HEK293T (cell line): ENCODE data around the gene GTPBP1.

Source experiments
- CTCF ChIA-PET: fragments of 350-600 bp; formaldehyde crosslinking; extraction: SDS; loops from one replicate; lab custom pipeline; 2021; ENCODE audit warnings: antibody characterized with exemption, inconsistent platforms; lab: Yijun Ruan, JAX
- POLR2A ChIA-PET: fragments of 350-600 bp; formaldehyde crosslinking; extraction: SDS; loops from one replicate; lab custom pipeline; 2020; ENCODE audit warnings: antibody characterized with exemption, inconsistent platforms; lab: Yijun Ruan, JAX
- DNase-seq: peaks from one replicate; pipeline ENCODE4 v3.0.0; 2012; ENCODE audit warnings: mixed read lengths; ENCODE audit errors: extremely low spot score
- ARNT ChIP-seq: fragments of 450-650 bp; IDR thresholded peaks from 2 replicates; pipeline ENCODE4 v1.6.1; 2017; ENCODE audit warnings: mild to moderate bottlenecking
- BHLHE40 ChIP-seq: fragments of 450-650 bp; IDR thresholded peaks from 2 replicates; pipeline ENCODE4 v1.6.1; 2016; ENCODE audit warnings: mild to moderate bottlenecking, moderate library complexity, borderline replicate concordance
- CTBP1 ChIP-seq: fragments of 450-650 bp; IDR thresholded peaks from 2 replicates; pipeline ENCODE4 v1.6.1; 2016; ENCODE audit warnings: borderline replicate concordance
- ELF4 ChIP-seq: fragments of 450-650 bp; IDR thresholded peaks from 2 replicates; pipeline ENCODE4 v1.6.1; 2017; ENCODE audit warnings: antibody characterized with exemption
- FOXA1 ChIP-seq: fragments of 450-650 bp; IDR thresholded peaks from 2 replicates; pipeline ENCODE4 v1.6.1; 2016; ENCODE audit warnings: mild to moderate bottlenecking
- FOXK2 ChIP-seq: fragments of 450-650 bp; IDR thresholded peaks from 2 replicates; pipeline ENCODE4 v1.6.1; 2016; ENCODE audit warnings: mild to moderate bottlenecking
- FOXM1 ChIP-seq: fragments of 450-650 bp; IDR thresholded peaks from 2 replicates; pipeline ENCODE4 v1.6.1; 2017; ENCODE audit warnings: mild to moderate bottlenecking, borderline replicate concordance
- HDGF ChIP-seq: fragments of 450-650 bp; IDR thresholded peaks from 2 replicates; pipeline ENCODE4 v1.6.1; 2017; ENCODE audit warnings: antibody characterized with exemption, borderline replicate concordance
- L3MBTL2 ChIP-seq: fragments of 450-650 bp; conservative IDR thresholded peaks from 2 replicates; pipeline ENCODE4 v1.6.1; 2016; ENCODE audit warnings: mild to moderate bottlenecking
- LEF1 ChIP-seq: fragments of 450-650 bp; IDR thresholded peaks from 2 replicates; pipeline ENCODE4 v1.6.1; 2017; ENCODE audit warnings: mild to moderate bottlenecking, borderline replicate concordance
- NFRKB ChIP-seq: fragments of 450-650 bp; IDR thresholded peaks from 2 replicates; pipeline ENCODE4 v1.6.1; 2016; ENCODE audit warnings: mild to moderate bottlenecking, moderate library complexity
- PKNOX1 ChIP-seq: fragments of 450-650 bp; IDR thresholded peaks from 2 replicates; pipeline ENCODE4 v1.6.1; 2016
- SP1 ChIP-seq: fragments of 450-650 bp; IDR thresholded peaks from 2 replicates; pipeline ENCODE4 v1.6.1; 2017
- SUZ12 ChIP-seq: fragments of 450-650 bp; IDR thresholded peaks from 2 replicates; pipeline ENCODE4 v1.6.1; 2016; ENCODE audit warnings: mild to moderate bottlenecking
- TARDBP ChIP-seq: fragments of 450-650 bp; IDR thresholded peaks from 2 replicates; pipeline ENCODE4 v1.6.1; 2016
- ZNF384 ChIP-seq: fragments of 450-650 bp; IDR thresholded peaks from 2 replicates; pipeline ENCODE4 v1.6.1; 2016

GTPBP1 gene

GRCh38 chr22:38740116-38740723 lies 34.5 kb downstream of the GTPBP1 start:
- ChIA-PET CTCF (interaction anchor here (0.6 kb wide), 1 partner anchor 29 kb away, joined by 4 read pairs; no protein-coding TSS in a partner anchor), POLR2A (no interaction called here)
- TF ChIP-seq FOXM1 (no peak), FOXK2 (no peak), ARNT (no peak), FOXA1 (no peak)
- DNase-seq: no peak

GRCh38 chr22:38740754-38741153 lies 35.0 kb downstream of the GTPBP1 start:
- no peak for TF ChIP-seq TARDBP
- TF ChIP-seq NFRKB: no peak
- TF ChIP-seq ZNF384: no peak
- no peak for TF ChIP-seq ELF4
- no peak for TF ChIP-seq L3MBTL2
- DNase-seq: no peak
- POLR2A ChIA-PET: no interaction called here
- CTCF ChIA-PET: interaction anchor here (0.6 kb wide), 1 partner anchor 28 kb away, joined by 4 read pairs; no protein-coding TSS in a partner anchor

GRCh38 chr22:38741166-38741565 lies 35.4 kb downstream of the GTPBP1 start:
- CTCF ChIA-PET: no interaction called here
- TF ChIP-seq L3MBTL2 (no peak), CTBP1 (no peak), SUZ12 (no peak), FOXK2 (no peak), FOXA1 (no peak), NFRKB (no peak), LEF1 (no peak), TARDBP (no peak), HDGF (no peak), FOXM1 (no peak), SP1 (no peak), BHLHE40 (no peak), PKNOX1 (no peak), ARNT (no peak)

GRCh38 chr22:38741576-38741975 lies 35.8 kb downstream of the GTPBP1 start:
- TF ChIP-seq SP1 (no peak), FOXA1 (no peak), FOXK2 (no peak), ELF4 (no peak), ARNT (no peak), CTBP1 (no peak), TARDBP (no peak), SUZ12 (no peak), ZNF384 (no peak), LEF1 (no peak), FOXM1 (no peak), PKNOX1 (no peak), BHLHE40 (no peak), NFRKB (no peak), HDGF (no peak), L3MBTL2 (no peak)
- POLR2A ChIA-PET: interaction anchor here (1.0 to 1.5 kb wide), 2 partner anchors 9 to 14 kb away, joined by 3 read pairs; partner anchors contain the start of gene SUN2
- CTCF ChIA-PET: interaction anchor here (1.1 kb wide), 1 partner anchor 9 kb away, joined by 4 read pairs; no protein-coding TSS in a partner anchor
- DNase-seq: no peak

More at GRCh38 chr22:38741166-38741565, 35.4 kb downstream of the GTPBP1 start:
- no peak for DNase-seq
- POLR2A ChIA-PET: interaction anchor here (1.0 kb wide), 1 partner anchor 9 kb away, joined by 3 read pairs; no protein-coding TSS in a partner anchor

GRCh38 chr22:38742176-38742942 lies 36.6 kb downstream of the GTPBP1 start:
- TF ChIP-seq HDGF (no peak), ARNT (no peak), TARDBP (no peak), NFRKB (no peak), SUZ12 (no peak), CTBP1 (no peak), FOXA1 (no peak), BHLHE40 (no peak), FOXK2 (no peak), L3MBTL2 (no peak), ELF4 (no peak), ZNF384 (no peak)
- POLR2A ChIA-PET: interaction anchor here (1.0 to 1.5 kb wide), 4 partner anchors 9 to 14 kb away, joined by 3 to 4 read pairs (median 4); partner anchors contain the start of gene SUN2

GRCh38 chr22:38744981-38745380 lies 39.2 kb downstream of the GTPBP1 start:
- no peak for DNase-seq
- TF ChIP-seq SUZ12 (no peak), FOXK2 (no peak), FOXM1 (no peak)
- ChIA-PET CTCF (interaction anchor here (0.8 kb wide), 1 partner anchor 9 kb away, joined by 3 read pairs; no protein-coding TSS in a partner anchor), POLR2A (no interaction called here)

More at GRCh38 chr22:38742176-38742942, 36.6 kb downstream of the GTPBP1 start:
- no peak for DNase-seq
- CTCF ChIA-PET: interaction anchor here (0.7 to 1.1 kb wide), 2 partner anchors 8 to 9 kb away, joined by 3 to 4 read pairs; no protein-coding TSS in a partner anchor
